Keratinocyte (primary cell): ENCODE measurements around the gene IGF1R. TPM values are rescaled to one million over a fixed set of nuclear protein-coding genes. Genes with fewer than 3 reads are reported as not detected.

Experiments used
- DNase-seq: peaks from one replicate; pipeline ENCODE4 v3.0.0-alpha.2; 2011; ENCODE audit warnings: low read depth, missing footprints, low spot score
- FAIRE-seq: peaks from 2 replicates; lab custom pipeline; 2011; peaks lifted over from hg19 to GRCh38; lab: Jason Lieb, UNC
- H2AFZ ChIP-seq: 2 replicates; pipeline ENCODE4 v1.6.0; 2012; ENCODE audit warnings: low read length, control low read depth, inconsistent platforms; ENCODE audit not compliant: control insufficient read depth
- H3K27ac ChIP-seq: 2 replicates; pipeline ENCODE4 v1.5.1; 2011; ENCODE audit warnings: low read length; ENCODE audit not compliant: control insufficient read depth, insufficient read depth
- H3K27me3 ChIP-seq: 3 replicates; pipeline ENCODE4 v1.6.0; 2011; ENCODE audit warnings: low read length; ENCODE audit not compliant: control insufficient read depth, insufficient read depth; ENCODE audit errors: extremely low read depth
- H3K36me3 ChIP-seq, 2 experiments: 2 replicates in 1 of 2; 3 replicates in 1 of 2; pipeline ENCODE4 v1.5.1; 2011; ENCODE audit warnings: low read length in 2 of 2, mild to moderate bottlenecking in 1 of 2; ENCODE audit not compliant: control insufficient read depth in 2 of 2, insufficient read depth in 2 of 2; ENCODE audit errors: extremely low read depth in 1 of 2
- H3K4me1 ChIP-seq: 3 replicates; pipeline ENCODE4 v1.5.1; 2011; ENCODE audit warnings: low read length; ENCODE audit not compliant: control insufficient read depth, insufficient read depth; ENCODE audit errors: extremely low read depth
- H3K4me2 ChIP-seq: 3 replicates; pipeline ENCODE4 v1.6.0; 2011; ENCODE audit warnings: low read depth, low read length; ENCODE audit not compliant: control insufficient read depth, insufficient read depth; ENCODE audit errors: extremely low read depth
- H3K4me3 ChIP-seq, 3 experiments: fragments of 200-600 bp in 1 of 3; sonication (generic) in 1 of 3; 2 replicates in 2 of 3; 3 replicates in 1 of 3; pipeline ENCODE4 v1.5.1; 2011 to 2016; ENCODE audit warnings: low read length in 3 of 3, mild to moderate bottlenecking in 3 of 3, control low read depth in 2 of 3, inconsistent platforms in 1 of 3, low read depth in 1 of 3, mixed read lengths in 1 of 3, mixed run types in 1 of 3, moderate library complexity in 1 of 3; ENCODE audit not compliant: control insufficient read depth in 2 of 3, insufficient read depth in 2 of 3; ENCODE audit errors: extremely low read depth in 1 of 3
- H3K79me2 ChIP-seq: 2 replicates; pipeline ENCODE4 v1.6.0; 2012; ENCODE audit warnings: low read length; ENCODE audit not compliant: control insufficient read depth, insufficient read depth
- H3K9ac ChIP-seq: 3 replicates; pipeline ENCODE4 v1.6.0; 2011; ENCODE audit warnings: low read length; ENCODE audit not compliant: control insufficient read depth, insufficient read depth; ENCODE audit errors: extremely low read depth
- H3K9me1 ChIP-seq: 3 replicates; pipeline ENCODE4 v1.6.0; 2011; ENCODE audit warnings: low read length; ENCODE audit not compliant: control insufficient read depth, insufficient read depth; ENCODE audit errors: extremely low read depth
- H3K9me3 ChIP-seq: 2 replicates; pipeline ENCODE4 v1.5.1; 2012; ENCODE audit warnings: low read depth, low read length; ENCODE audit not compliant: control insufficient read depth
- H4K20me1 ChIP-seq: 3 replicates; pipeline ENCODE4 v1.6.0; 2011; ENCODE audit warnings: low read length; ENCODE audit not compliant: control insufficient read depth, insufficient read depth; ENCODE audit errors: extremely low read depth
- CTCF ChIP-seq, 3 experiments: IDR thresholded peaks in 1 of 3; conservative IDR thresholded peaks in 1 of 3; optimal IDR thresholded peaks in 1 of 3; 2 replicates in 2 of 3; 3 replicates in 1 of 3; pipeline versions ENCODE3 to v1.5.1; 2011; ENCODE audit warnings: low read length in 3 of 3, mild to moderate bottlenecking in 3 of 3, moderate library complexity in 2 of 3, control low read depth in 1 of 3, inconsistent platforms in 1 of 3; ENCODE audit not compliant: insufficient read depth in 2 of 3; ENCODE audit errors: extremely low read depth in 1 of 3
- EZH2 ChIP-seq: IDR thresholded peaks from one replicate; pipeline ENCODE4 v1.6.1; 2012; ENCODE audit warnings: inconsistent platforms, mild to moderate bottlenecking, low read length, moderate library complexity
- dilution Hi-C: fragments of 300-500 bp; cut with MboI; formaldehyde crosslinking; loops from one replicate; pipeline ENCODE4 v1.7.0; 2020; ENCODE audit warnings: low sequenced_read_pairs; ENCODE audit not compliant: extremely low pct_ligation_motif_present
- polyA plus RNA-seq, 5 experiments: library from polyadenylated mRNA; depleted of rRNA in 3 of 5; stranded (reverse) in 3 of 5; stranded (forward) in 1 of 5; unstranded in 1 of 5; fragments of >200 nt; gene quantifications; 1 replicate in 1 of 5; 2 replicates in 3 of 5; 3 replicates in 1 of 5; pipeline versions ENCODE4 v1.2.1 to v1.2.3, GENCODE V29; 2011 to 2012; ENCODE audit warnings: missing spikeins in 2 of 5, low read depth in 1 of 5, low replicate concordance in 1 of 5

IGF1R gene
- polyA plus RNA-seq, 1 donor (not counting 4 experiments of a cell fraction or from before 2014, with no cell fraction given) = 14.5 TPM

- no peaks in the 10 kb centered on the region for H4K20me1 ChIP-seq
- no peaks in the 10 kb centered on the region for H3K9me3 ChIP-seq
- FAIRE-seq (no peak), DNase-seq (no peak)
- H3K27me3 ChIP-seq = no peaks in the 10 kb centered on the region
- no peak overlapping the region for H3K4me2 ChIP-seq
- H3K79me2 ChIP-seq = no peaks in the 10 kb centered on the region
- H3K27ac ChIP-seq = no peak overlapping the region
- dilution Hi-C loops = no loop called here
- H3K9me1 ChIP-seq = no peaks in the 10 kb centered on the region
- H3K36me3 ChIP-seq = peaks cover 33% of the 10 kb centered on the region in 2 experiments
- H2AFZ ChIP-seq = no peak overlapping the region
- TF ChIP-seq EZH2 = no peak
- no peak for TF ChIP-seq CTCF (optimal IDR thresholded peaks at IDR 0.05 in 1 of 3, IDR thresholded peaks at IDR 0.05 in 1 of 3, conservative IDR thresholded peaks at IDR 0.05 in 1 of 3; ENCODE audit: extremely low read depth in 1 of 3, insufficient read depth in 2 of 3, low read length in 3 of 3)
- H3K4me3 ChIP-seq = no peak overlapping the region
- H3K4me1 ChIP-seq = no peaks in the 10 kb centered on the region
- no peak overlapping the region for H3K9ac ChIP-seq
Observed at GRCh38 chr15:98924401-98925049, 276.2 kb downstream of the IGF1R start.

DNA sequence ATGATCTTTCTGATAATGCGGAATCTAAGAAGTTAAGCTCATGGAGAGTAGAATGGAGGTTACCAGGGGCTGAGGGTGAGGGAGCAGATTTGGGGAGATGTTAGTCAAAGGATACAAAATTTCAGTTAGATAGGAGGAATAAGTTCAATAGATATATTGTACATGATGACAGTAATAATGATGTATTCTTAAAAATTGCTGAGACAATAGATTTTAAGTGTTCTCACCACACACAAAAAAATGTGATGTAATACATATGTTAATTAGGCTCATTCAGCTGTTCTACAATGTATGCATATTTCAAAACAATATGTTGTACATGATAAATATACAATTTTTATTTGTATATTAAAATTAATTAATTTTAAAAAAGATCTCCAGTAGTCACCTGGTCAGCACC, 277.9 kb downstream of the IGF1R start:
- FAIRE-seq = no peak
- peaks cover 27 to 42% of the 10 kb centered on the region in 2 experiments for H3K36me3 ChIP-seq
- H3K27ac ChIP-seq = no peak overlapping the region
- no peaks in the 10 kb centered on the region for H3K27me3 ChIP-seq
- H3K4me1 ChIP-seq = no peaks in the 10 kb centered on the region
- no peaks in the 10 kb centered on the region for H4K20me1 ChIP-seq
- H3K9ac ChIP-seq = no peak overlapping the region
- no peaks in the 10 kb centered on the region for H3K9me1 ChIP-seq
- no peak for DNase-seq
- H3K9me3 ChIP-seq = no peaks in the 10 kb centered on the region
- dilution Hi-C loops = no loop called here
- no peak overlapping the region for H3K4me3 ChIP-seq
- no peak overlapping the region for H2AFZ ChIP-seq
- H3K4me2 ChIP-seq = no peak overlapping the region
- TF ChIP-seq EZH2 (no peak), CTCF (optimal IDR thresholded peaks at IDR 0.05 in 1 of 3, IDR thresholded peaks at IDR 0.05 in 1 of 3, conservative IDR thresholded peaks at IDR 0.05 in 1 of 3; ENCODE audit: extremely low read depth in 1 of 3, insufficient read depth in 2 of 3, low read length in 3 of 3) (no peak)
- H3K79me2 ChIP-seq = no peaks in the 10 kb centered on the region
